ENCODE data around the gene VPS37B.
A peak's percentile ranks its signal among the peaks of the same experiment; 100 is the strongest.

VPS37B gene

DNA sequence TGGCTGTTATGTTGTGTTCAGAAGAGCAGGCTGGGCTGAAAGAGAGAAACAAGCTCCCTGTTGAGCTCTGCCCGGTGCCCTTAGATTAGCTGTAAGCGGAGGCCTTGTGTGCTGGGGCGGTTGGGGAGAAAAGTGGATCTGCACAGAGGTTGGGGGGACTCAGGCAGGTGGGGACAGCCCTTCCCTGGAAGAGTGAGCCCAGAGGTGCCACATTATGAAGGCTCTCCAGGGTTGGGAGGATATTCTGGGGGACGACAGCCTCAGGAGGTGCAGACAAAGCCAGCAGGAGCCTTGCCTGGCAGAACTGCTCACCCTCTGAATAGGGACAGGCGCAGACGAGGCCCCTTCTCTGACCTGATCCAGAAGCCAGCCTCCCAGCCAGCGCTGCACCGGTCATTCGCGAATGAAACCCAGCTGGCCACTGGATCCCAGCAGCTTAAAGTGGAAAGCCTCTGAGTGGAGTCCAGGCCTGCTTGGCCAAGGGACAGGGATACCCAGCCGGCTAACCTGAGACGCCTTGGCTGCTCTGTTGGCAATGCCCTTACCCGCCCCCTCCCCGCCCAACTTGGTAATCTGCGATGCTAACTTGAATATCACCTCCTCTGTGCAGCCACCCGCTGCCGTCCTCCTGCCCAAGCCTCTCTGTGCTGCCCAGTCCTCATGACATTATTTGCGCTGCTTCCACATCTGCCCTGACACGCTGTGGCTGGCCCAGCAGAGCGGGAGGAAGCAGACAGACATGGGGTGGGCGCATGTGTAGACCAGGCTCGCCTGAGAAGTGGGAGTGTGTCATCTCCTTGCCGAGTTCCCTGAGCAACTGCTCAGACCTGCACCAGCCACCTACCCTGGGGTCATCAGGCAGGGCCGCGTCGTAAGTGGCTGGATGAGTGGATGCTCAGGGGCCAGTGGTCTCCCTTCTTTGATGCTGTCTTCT lies 55.1 kb downstream of the VPS37B start:
- Histone ChIP-seq H3K4me3 (ENCODE audit: low read length) (no peak overlapping the region), H3K27me3 (ENCODE audit: insufficient read depth, low read length) (peaks cover 29% of the 10 kb centered on the region), H3K27ac (ENCODE audit: low read depth, low read length) (no peak overlapping the region), H3K4me1 (ENCODE audit: insufficient read depth, low read length) (peaks cover 8% of the 10 kb centered on the region; the same call in 1 of the 2 replicates), H3K9me3 (ENCODE audit: insufficient read depth, low read depth, low read length) (no peaks in the 10 kb centered on the region), H3K9ac (ENCODE audit: low read depth, low read length) (no peak overlapping the region), H3K36me3 (ENCODE audit: insufficient read depth, low read length) (no peaks in the 10 kb centered on the region)
- 87% methylated on average over 26 of the region's 26 CpGs for WGBS

GRCh38 chr12:122839907-122840554 lies 55.9 kb downstream of the VPS37B start:
- Histone ChIP-seq H3K4me1 (ENCODE audit: insufficient read depth, low read length) (peaks cover 8% of the 10 kb centered on the region; the same call in 1 of the 2 replicates), H3K27ac (ENCODE audit: low read depth, low read length) (no peak overlapping the region), H3K36me3 (ENCODE audit: insufficient read depth, low read length) (no peaks in the 10 kb centered on the region), H3K4me3 (ENCODE audit: low read length) (no peak overlapping the region), H3K9ac (ENCODE audit: low read depth, low read length) (no peak overlapping the region), H3K27me3 (ENCODE audit: insufficient read depth, low read length) (peaks cover 30% of the 10 kb centered on the region), H3K9me3 (ENCODE audit: insufficient read depth, low read depth, low read length) (no peaks in the 10 kb centered on the region)
- WGBS: 94% methylated on average over 18 of the region's 18 CpGs

GRCh38 chr12:122838841-122839240 lies 57.1 kb downstream of the VPS37B start:
- no peaks in the 10 kb centered on the region for H3K36me3 ChIP-seq (ENCODE audit: insufficient read depth, low read length)
- H3K27me3 ChIP-seq (ENCODE audit: insufficient read depth, low read length): peaks cover 30% of the 10 kb centered on the region
- peaks cover 14% of the 10 kb centered on the region; the same call in 1 of the 2 replicates for H3K4me1 ChIP-seq (ENCODE audit: insufficient read depth, low read length)
- 89% methylated on average over 4 of the region's 5 CpGs for WGBS
- H3K9ac ChIP-seq (ENCODE audit: low read depth, low read length): no peak overlapping the region
- no peaks in the 10 kb centered on the region for H3K9me3 ChIP-seq (ENCODE audit: insufficient read depth, low read depth, low read length)
- H3K27ac ChIP-seq (ENCODE audit: low read depth, low read length): no peak overlapping the region
- no peak overlapping the region for H3K4me3 ChIP-seq (ENCODE audit: low read length)

- Histone ChIP-seq H3K36me3 (ENCODE audit: insufficient read depth, low read length) (no peaks in the 10 kb centered on the region), H3K9ac (ENCODE audit: low read depth, low read length) (no peak overlapping the region), H3K9me3 (ENCODE audit: insufficient read depth, low read depth, low read length) (no peaks in the 10 kb centered on the region), H3K27ac (ENCODE audit: low read depth, low read length) (no peak overlapping the region), H3K27me3 (ENCODE audit: insufficient read depth, low read length) (peaks cover 33% of the 10 kb centered on the region), H3K4me1 (ENCODE audit: insufficient read depth, low read length) (peaks cover 14% of the 10 kb centered on the region; the same call in 1 of the 2 replicates), H3K4me3 (ENCODE audit: low read length) (peak overlapping the region; percentile 70; the same call in 1 of the 2 replicates)
- 78% methylated on average over 22 of the region's 22 CpGs for WGBS
These were observed 58.3 kb downstream of the VPS37B start for GRCh38 chr12:122837306-122838265.

- peak overlapping the region; percentile 70 for H3K4me3 ChIP-seq (ENCODE audit: low read length)
- no peaks in the 10 kb centered on the region for H3K9me3 ChIP-seq (ENCODE audit: insufficient read depth, low read depth, low read length)
- H3K36me3 ChIP-seq (ENCODE audit: insufficient read depth, low read length): no peaks in the 10 kb centered on the region
- H3K9ac ChIP-seq (ENCODE audit: low read depth, low read length): peak overlapping the region; percentile 49; the same call in 1 of the 2 replicates
- peaks cover 33% of the 10 kb centered on the region for H3K27me3 ChIP-seq (ENCODE audit: insufficient read depth, low read length)
- no peak overlapping the region for H3K27ac ChIP-seq (ENCODE audit: low read depth, low read length)
- H3K4me1 ChIP-seq (ENCODE audit: insufficient read depth, low read length): peaks cover 10% of the 10 kb centered on the region; the same call in 1 of the 2 replicates
- WGBS: 3% methylated on average over 42 of the region's 42 CpGs
These were observed 59.6 kb downstream of the VPS37B start for GRCh38 chr12:122836027-122836921.

DNA sequence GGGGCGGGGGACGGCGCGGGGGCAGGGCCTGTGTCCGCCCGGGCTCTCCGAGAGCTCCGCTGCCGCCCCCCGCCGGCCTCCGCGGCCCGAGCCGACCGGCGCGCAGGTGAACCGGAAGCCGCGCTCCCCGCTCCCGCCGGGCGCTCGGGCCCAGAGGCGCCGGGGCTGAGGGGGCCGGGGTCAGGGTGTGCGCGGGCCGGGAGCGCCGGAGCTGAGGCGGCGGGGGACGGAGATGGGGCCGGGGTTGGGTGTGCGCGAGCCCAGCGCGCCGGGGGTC lies 60.2 kb downstream of the VPS37B start:
- under 1% methylated on average over 43 of the region's 43 CpGs for WGBS
- Histone ChIP-seq H3K36me3 (ENCODE audit: insufficient read depth, low read length) (no peaks in the 10 kb centered on the region), H3K9ac (ENCODE audit: low read depth, low read length) (peak overlapping the region; percentile 49; the same call in 1 of the 2 replicates), H3K4me3 (ENCODE audit: low read length) (peak overlapping the region; percentile 70), H3K9me3 (ENCODE audit: insufficient read depth, low read depth, low read length) (no peaks in the 10 kb centered on the region), H3K27me3 (ENCODE audit: insufficient read depth, low read length) (peaks cover 33% of the 10 kb centered on the region), H3K4me1 (ENCODE audit: insufficient read depth, low read length) (peaks cover 10% of the 10 kb centered on the region; the same call in 1 of the 2 replicates), H3K27ac (ENCODE audit: low read depth, low read length) (no peak overlapping the region)

GRCh38 chr12:122834921-122835749 lies 60.8 kb downstream of the VPS37B start, which contains the start of gene HIP1R:
Gene HIP1R, plus strand, starts transcription at chr12:122835457. Its CDS starts 94 bp downstream, at chr12:122835551.
- H3K27me3 ChIP-seq (ENCODE audit: insufficient read depth, low read length): peaks cover 33% of the 10 kb centered on the region
- WGBS: under 1% methylated on average over 63 of the region's 85 CpGs
- no peaks in the 10 kb centered on the region for H3K36me3 ChIP-seq (ENCODE audit: insufficient read depth, low read length)
- peak within 1 kb of the TSS; percentile 70 for H3K4me3 ChIP-seq (ENCODE audit: low read length)
- H3K27ac ChIP-seq (ENCODE audit: low read depth, low read length): peak within 1 kb of the TSS; percentile 60; the same call in 1 of the 2 replicates
- peaks cover 10% of the 10 kb centered on the region; the same call in 1 of the 2 replicates for H3K4me1 ChIP-seq (ENCODE audit: insufficient read depth, low read length)
- H3K9ac ChIP-seq (ENCODE audit: low read depth, low read length): peak within 1 kb of the TSS; percentile 49
- H3K9me3 ChIP-seq (ENCODE audit: insufficient read depth, low read depth, low read length): no peaks in the 10 kb centered on the region

- Histone ChIP-seq H3K9ac (ENCODE audit: low read depth, low read length) (peak overlapping the region; percentile 32), H3K4me3 (ENCODE audit: low read length) (peak overlapping the region; percentile 47), H3K4me1 (ENCODE audit: insufficient read depth, low read length) (peaks cover 10% of the 10 kb centered on the region; the same call in 1 of the 2 replicates), H3K27me3 (ENCODE audit: insufficient read depth, low read length) (peaks cover 33% of the 10 kb centered on the region), H3K36me3 (ENCODE audit: insufficient read depth, low read length) (no peaks in the 10 kb centered on the region), H3K27ac (ENCODE audit: low read depth, low read length) (peak overlapping the region; percentile 60; the same call in 1 of the 2 replicates), H3K9me3 (ENCODE audit: insufficient read depth, low read depth, low read length) (no peaks in the 10 kb centered on the region)
- WGBS: 14% methylated on average over 21 of the region's 21 CpGs
These were observed 61.6 kb downstream of the VPS37B start for GRCh38 chr12:122834104-122834920.
